Testis (tissue), 2 donors: ENCODE results near the gene ABO.

Experiments used
- CTCF ChIP-seq, 3 experiments: fragments of 450-650 bp in 2 of 3; fragments of 200-600 bp in 1 of 3; sonication (generic) in 1 of 3; IDR thresholded peaks; one replicate each; pipeline ENCODE4 v1.5.1; 2016 to 2019; ENCODE audit warnings: antibody characterized with exemption in 3 of 3, mild to moderate bottlenecking in 2 of 3, moderate library complexity in 1 of 3
- POLR2A ChIP-seq: fragments of 450-650 bp; IDR thresholded peaks from one replicate; pipeline ENCODE4 v1.6.1; 2017; ENCODE audit warnings: antibody characterized with exemption, mild to moderate bottlenecking, moderate library complexity

- TF ChIP-seq CTCF (IDR thresholded peaks at IDR 0.05) (no peak), POLR2A (no peak)
Observed at GRCh38 chr9:133301253-133302230, 26.5 kb upstream of the ABO start.
